BE2C (cell line): ENCODE results near the gene RASGEF1C.

Source experiments
- DNase-seq: peaks from one replicate; pipeline ENCODE4 v3.0.0-alpha.2; 2020
- H3K27me3 ChIP-seq: fragments of 250-450 bp; sonication (Bioruptor Pico); 2 replicates; pipeline ENCODE4 v1.5.1; 2020; ENCODE audit warnings: mild to moderate bottlenecking
- H3K36me3 ChIP-seq: fragments of 250-450 bp; sonication (Bioruptor Pico); 2 replicates; pipeline ENCODE4 v1.5.1; 2020; ENCODE audit warnings: mild to moderate bottlenecking
- H3K4me1 ChIP-seq: fragments of 250-450 bp; sonication (Bioruptor Pico); 2 replicates; pipeline ENCODE4 v1.5.1; 2020
- H3K4me3 ChIP-seq: 2 replicates; pipeline ENCODE4 v1.5.1; 2011; ENCODE audit warnings: low read depth, low read length
- H3K9me3 ChIP-seq: fragments of 250-450 bp; sonication (Bioruptor Pico); 2 replicates; pipeline ENCODE4 v1.5.1; 2020
- TF ChIP-seq, protein P1 (sequence below): IDR thresholded peaks from 2 replicates; pipeline ENCODE4 v1.5.1; 2012; ENCODE audit warnings: mild to moderate bottlenecking, low read depth, low read length

RASGEF1C gene

GRCh38 chr5:180072256-180072548 lies 136.8 kb downstream of the RASGEF1C start:
- H3K27me3 ChIP-seq = peaks cover 24% of the 10 kb centered on the region
- H3K36me3 ChIP-seq = no peaks in the 10 kb centered on the region; the same call in 1 of the 2 replicates
- H3K4me1 ChIP-seq = no peaks in the 10 kb centered on the region
- TF ChIP-seq, protein P1, sequence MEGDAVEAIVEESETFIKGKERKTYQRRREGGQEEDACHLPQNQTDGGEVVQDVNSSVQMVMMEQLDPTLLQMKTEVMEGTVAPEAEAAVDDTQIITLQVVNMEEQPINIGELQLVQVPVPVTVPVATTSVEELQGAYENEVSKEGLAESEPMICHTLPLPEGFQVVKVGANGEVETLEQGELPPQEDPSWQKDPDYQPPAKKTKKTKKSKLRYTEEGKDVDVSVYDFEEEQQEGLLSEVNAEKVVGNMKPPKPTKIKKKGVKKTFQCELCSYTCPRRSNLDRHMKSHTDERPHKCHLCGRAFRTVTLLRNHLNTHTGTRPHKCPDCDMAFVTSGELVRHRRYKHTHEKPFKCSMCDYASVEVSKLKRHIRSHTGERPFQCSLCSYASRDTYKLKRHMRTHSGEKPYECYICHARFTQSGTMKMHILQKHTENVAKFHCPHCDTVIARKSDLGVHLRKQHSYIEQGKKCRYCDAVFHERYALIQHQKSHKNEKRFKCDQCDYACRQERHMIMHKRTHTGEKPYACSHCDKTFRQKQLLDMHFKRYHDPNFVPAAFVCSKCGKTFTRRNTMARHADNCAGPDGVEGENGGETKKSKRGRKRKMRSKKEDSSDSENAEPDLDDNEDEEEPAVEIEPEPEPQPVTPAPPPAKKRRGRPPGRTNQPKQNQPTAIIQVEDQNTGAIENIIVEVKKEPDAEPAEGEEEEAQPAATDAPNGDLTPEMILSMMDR = no peak
- DNase-seq = no peak
- no peak overlapping the region for H3K4me3 ChIP-seq
- peaks cover 12% of the 10 kb centered on the region for H3K9me3 ChIP-seq

DNA sequence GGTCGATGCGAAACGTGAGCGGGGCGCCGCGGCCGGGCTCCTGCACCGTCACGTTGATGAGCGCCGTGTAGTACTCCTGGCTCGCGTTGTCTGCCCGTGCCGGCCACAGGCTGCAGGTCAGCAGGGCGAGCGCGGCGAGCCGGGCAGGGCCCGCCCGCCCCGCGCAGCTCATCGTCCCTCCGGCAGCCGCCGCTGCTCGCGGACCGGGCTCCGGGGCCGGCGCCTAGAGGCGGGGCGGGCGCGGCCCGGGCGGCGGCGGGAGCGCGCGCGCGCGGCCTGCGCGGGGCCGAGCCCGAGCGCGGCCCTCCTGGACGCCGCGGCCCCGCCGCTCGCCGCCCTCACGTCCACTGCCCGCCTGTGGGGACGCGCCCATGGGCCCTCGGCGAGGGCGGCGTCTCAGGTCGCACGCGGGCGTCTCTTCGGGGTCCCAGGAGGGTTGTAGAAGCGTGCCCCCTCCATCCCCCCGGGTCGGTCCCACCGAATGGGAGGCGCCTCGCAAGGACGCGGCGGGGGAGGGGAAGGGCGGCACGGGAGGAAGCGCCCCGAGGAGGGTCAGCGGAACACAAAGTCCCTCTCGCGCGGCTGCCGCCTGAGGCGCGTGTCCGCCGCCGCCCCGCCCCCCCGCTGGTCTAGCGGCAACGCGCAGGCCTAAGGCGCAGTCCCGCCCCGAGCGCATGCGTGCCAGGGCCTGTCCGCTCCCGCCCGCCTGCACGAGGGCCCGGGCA lies 137.3 kb downstream of the RASGEF1C start, which contains the start of gene RNF130:
TSS of gene RNF130 (minus strand) at position 229 of the 725 bp plus-strand sequence. CDS start at position 172, 57 bp downstream.
- peaks cover 24% of the 10 kb centered on the region for H3K27me3 ChIP-seq
- no peaks in the 10 kb centered on the region for H3K4me1 ChIP-seq
- peak; percentile 94 for DNase-seq
- TF ChIP-seq, protein P1 = no peak
- peaks cover 12% of the 10 kb centered on the region for H3K9me3 ChIP-seq
- H3K36me3 ChIP-seq = no peaks in the 10 kb centered on the region; the same call in 1 of the 2 replicates
- H3K4me3 ChIP-seq = peak within 1 kb of the TSS; percentile 76

DNA sequence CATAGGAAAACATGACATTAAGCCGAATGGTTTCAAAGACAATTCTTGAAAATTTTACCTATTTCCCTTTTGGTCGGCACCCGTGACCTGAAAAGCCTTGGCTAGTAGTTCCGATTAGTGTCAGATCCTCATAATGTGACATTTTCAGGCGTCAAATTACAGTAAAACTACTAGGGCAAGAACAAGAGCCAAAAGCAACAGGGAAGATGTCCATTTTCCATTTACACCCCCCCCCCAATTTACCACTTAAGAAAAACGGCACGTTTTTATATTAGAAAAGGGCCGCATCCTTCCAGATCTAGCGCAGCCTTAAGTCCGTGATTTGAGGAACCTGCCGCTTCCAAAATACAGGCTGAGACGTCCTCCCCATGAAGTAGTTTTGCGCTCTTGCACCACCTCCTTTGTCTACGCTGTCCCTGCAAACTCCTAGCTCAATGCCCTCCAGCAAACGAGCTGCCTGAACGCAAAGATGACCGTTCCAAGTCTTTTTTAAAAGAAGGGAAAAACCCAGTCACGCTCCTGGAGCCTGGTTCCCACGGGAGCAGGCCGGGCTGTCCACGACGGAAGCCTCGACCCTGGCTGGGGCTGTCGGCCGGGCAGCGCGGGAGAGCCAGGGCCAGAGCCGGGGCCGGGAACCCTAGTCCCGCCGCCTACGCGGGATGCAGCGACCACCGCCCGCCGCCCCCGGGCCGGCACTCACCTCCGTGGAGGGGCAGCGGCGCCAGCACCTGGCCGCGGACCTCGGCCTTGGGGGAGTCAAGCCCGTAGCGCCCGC lies 138.1 kb downstream of the RASGEF1C start:
- H3K4me1 ChIP-seq = no peaks in the 10 kb centered on the region
- no peak for DNase-seq
- peaks cover 12% of the 10 kb centered on the region for H3K9me3 ChIP-seq
- TF ChIP-seq, protein P1 = no peak
- peak overlapping the region; percentile 76 for H3K4me3 ChIP-seq
- peaks cover 24% of the 10 kb centered on the region for H3K27me3 ChIP-seq
- H3K36me3 ChIP-seq = no peaks in the 10 kb centered on the region; the same call in 1 of the 2 replicates

DNA sequence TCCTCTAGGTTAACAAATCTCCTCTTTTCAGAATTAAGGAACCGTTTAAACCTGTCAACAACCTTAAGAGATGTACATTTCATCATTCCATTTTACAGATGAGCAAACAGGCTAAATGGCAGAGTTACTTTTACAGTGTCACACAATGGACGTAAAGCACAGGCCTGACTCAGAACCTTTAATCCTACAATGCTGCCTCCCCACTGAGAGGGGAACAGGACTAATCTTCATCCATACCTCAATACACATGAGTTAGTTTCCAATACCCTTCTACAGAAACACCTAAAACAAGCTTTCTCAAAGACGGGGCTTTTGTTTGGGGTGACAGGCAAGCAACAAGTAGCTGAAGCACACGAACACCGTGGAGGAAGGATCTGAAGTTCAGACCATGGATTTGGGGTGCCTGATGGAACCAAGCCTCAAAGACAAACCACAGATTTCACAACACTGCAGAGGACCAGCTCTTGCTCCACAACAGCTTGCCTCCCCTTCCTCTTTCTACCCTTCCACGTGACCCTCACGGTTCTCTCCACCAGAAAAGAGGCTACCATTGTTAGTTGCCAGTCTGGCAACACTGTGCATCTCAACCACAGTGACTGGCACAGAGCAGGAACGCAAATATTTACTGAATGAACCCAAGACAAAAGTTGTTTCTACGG lies 139.3 kb downstream of the RASGEF1C start:
- DNase-seq = no peak
- Histone ChIP-seq H3K36me3 (no peaks in the 10 kb centered on the region; the same call in 1 of the 2 replicates), H3K9me3 (peaks cover 12% of the 10 kb centered on the region), H3K4me1 (no peaks in the 10 kb centered on the region), H3K4me3 (peak overlapping the region; percentile 76; the same call in 1 of the 2 replicates), H3K27me3 (peaks cover 24% of the 10 kb centered on the region)
- TF ChIP-seq, protein P1 = no peak

DNA sequence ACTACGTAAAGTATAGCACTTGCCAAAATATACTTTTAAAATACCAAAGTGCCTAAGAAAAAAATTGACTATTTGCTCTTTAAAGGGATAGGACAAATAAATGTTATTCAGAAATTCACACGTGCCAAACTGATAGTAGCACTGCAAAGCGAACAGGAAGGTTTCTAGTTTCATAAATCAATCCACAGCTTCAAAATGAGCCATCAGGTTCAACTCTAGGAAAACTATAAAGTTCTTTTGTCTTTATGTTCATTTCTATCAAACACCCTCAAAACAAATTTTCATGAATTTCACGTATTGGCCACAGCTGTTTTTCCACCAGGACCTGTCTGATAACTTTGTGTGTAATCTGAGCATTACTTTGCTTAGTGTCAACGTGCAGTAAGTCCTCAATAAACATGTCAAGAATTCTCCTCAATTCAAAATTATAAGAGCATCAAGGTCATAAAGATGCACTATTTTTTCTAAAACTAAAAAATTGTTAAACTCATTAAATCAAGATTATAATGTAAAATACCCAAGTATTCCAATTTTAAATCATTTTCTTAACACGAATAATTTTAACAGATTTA lies 140.4 kb downstream of the RASGEF1C start:
- no peak overlapping the region for H3K4me3 ChIP-seq
- TF ChIP-seq, protein P1 = no peak
- H3K36me3 ChIP-seq = no peaks in the 10 kb centered on the region; the same call in 1 of the 2 replicates
- H3K9me3 ChIP-seq = peaks cover 12% of the 10 kb centered on the region
- no peaks in the 10 kb centered on the region for H3K4me1 ChIP-seq
- peaks cover 24% of the 10 kb centered on the region for H3K27me3 ChIP-seq
- no peak for DNase-seq
